H1 (cell line): ENCODE data around the gene PPARA.

ENCODE experiments used
- BACH1 ChIP-seq: IDR thresholded peaks from 2 replicates; pipeline ENCODE4 v1.6.1; 2012; ENCODE audit warnings: low read length, improper control_type of control experiment
- CTCF ChIP-seq, 3 experiments: IDR thresholded peaks; 1 replicate in 2 of 3; 2 replicates in 1 of 3; pipeline versions ENCODE4 v1.5.1 to v1.6.1; 2011; ENCODE audit warnings: low read length in 3 of 3, mild to moderate bottlenecking in 3 of 3, inconsistent platforms in 2 of 3, low read depth in 1 of 3, moderate library complexity in 1 of 3; ENCODE audit not compliant: insufficient read depth in 1 of 3; ENCODE audit errors: control extremely low read depth in 1 of 3
- EP300 ChIP-seq, 2 experiments: IDR thresholded peaks; 1 replicate in 1 of 2; 2 replicates in 1 of 2; pipeline ENCODE4 v1.6.1; 2011 to 2012; ENCODE audit warnings: low read depth in 2 of 2, low read length in 2 of 2, mild to moderate bottlenecking in 2 of 2, borderline replicate concordance in 1 of 2, inconsistent platforms in 1 of 2, moderate library complexity in 1 of 2
- EZH2 ChIP-seq: fragments of 200-600 bp; sonication (generic); IDR thresholded peaks from 2 replicates; pipeline ENCODE4 v1.7.1; 2012; ENCODE audit warnings: low read depth, mild to moderate bottlenecking, moderate library complexity, low read length, inconsistent platforms; ENCODE audit not compliant: severe bottlenecking
- POLR2A ChIP-seq, 2 experiments: IDR thresholded peaks; 1 replicate in 1 of 2; 2 replicates in 1 of 2; pipeline ENCODE4 v1.6.1; 2011; ENCODE audit warnings: low read depth in 2 of 2, low read length in 2 of 2, mild to moderate bottlenecking in 2 of 2; ENCODE audit errors: control extremely low read depth in 1 of 2
- RAD21 ChIP-seq, 2 experiments: IDR thresholded peaks in 1 of 2; conservative IDR thresholded peaks in 1 of 2; 2 replicates each; pipeline ENCODE4 v1.6.1; 2011; ENCODE audit warnings: low read depth in 2 of 2, low read length in 2 of 2, improper control_type of control experiment in 1 of 2, inconsistent platforms in 1 of 2, mild to moderate bottlenecking in 1 of 2, moderate library complexity in 1 of 2
- RFX5 ChIP-seq: IDR thresholded peaks from 2 replicates; pipeline ENCODE4 v1.6.1; 2011; ENCODE audit warnings: low read depth, low read length, improper control_type of control experiment, borderline replicate concordance
- RNF2 ChIP-seq: fragments of 200-900, 300-1000 bp; sonication (generic); IDR thresholded peaks from 2 replicates; pipeline ENCODE4 v1.7.1; 2016; ENCODE audit warnings: borderline replicate concordance, low read depth, mild to moderate bottlenecking, antibody characterized with exemption, low read length; ENCODE audit not compliant: poor library complexity, severe bottlenecking; ENCODE audit errors: missing control alignments
- SP1 ChIP-seq: IDR thresholded peaks from 2 replicates; pipeline ENCODE4 v1.6.1; 2011; ENCODE audit warnings: low read depth, low read length
- TBP ChIP-seq: IDR thresholded peaks from 2 replicates; pipeline ENCODE4 v1.6.1; 2011; ENCODE audit warnings: low read depth, low read length, improper control_type of control experiment
- TCF12 ChIP-seq: IDR thresholded peaks from 2 replicates; pipeline ENCODE4 v1.6.1; 2011; ENCODE audit warnings: low read depth, mild to moderate bottlenecking, low read length
- USF2 ChIP-seq: IDR thresholded peaks from 2 replicates; pipeline ENCODE4 v1.6.1; 2011; ENCODE audit warnings: low read length, improper control_type of control experiment
- YY1 ChIP-seq: IDR thresholded peaks from 2 replicates; pipeline ENCODE4 v1.6.1; 2011; ENCODE audit warnings: low read depth, mild to moderate bottlenecking, low read length
- TF ChIP-seq, protein P1 (sequence below): IDR thresholded peaks from 2 replicates; pipeline ENCODE4 v1.6.1; 2012; ENCODE audit warnings: inconsistent platforms

DNA sequence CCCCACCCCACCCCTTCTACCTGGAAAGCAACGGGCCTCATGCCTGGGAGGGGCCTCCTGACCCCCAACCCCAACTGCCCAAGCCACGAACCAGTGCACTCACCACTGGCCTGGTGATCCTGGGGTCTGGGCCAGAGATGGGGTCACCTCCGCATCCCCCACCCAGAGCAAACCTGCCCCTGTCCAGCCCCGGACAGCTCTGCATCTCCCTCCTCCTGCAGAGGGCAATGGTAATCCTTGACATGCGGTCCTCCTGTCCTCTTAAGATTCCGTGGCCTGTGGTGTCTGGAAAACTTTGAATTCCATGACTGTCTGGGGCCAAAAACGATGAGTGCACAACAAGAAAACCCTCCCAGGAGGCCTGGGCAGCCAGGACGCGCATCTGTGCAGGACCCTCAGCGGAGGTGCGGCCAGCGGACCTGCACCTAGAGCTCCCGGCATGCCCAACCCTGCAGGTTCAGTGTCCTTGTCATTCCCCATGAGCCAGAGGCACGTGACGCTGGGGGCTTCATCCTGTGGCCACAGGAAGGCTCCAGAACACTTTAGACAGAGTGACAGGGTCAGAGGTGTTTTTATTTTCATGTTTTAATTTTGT, 16.1 kb upstream of the PPARA start:
- no peak for TF ChIP-seq TCF12
- no peak for TF ChIP-seq USF2
- TF ChIP-seq SP1: no peak
- no peak for TF ChIP-seq CTCF (IDR thresholded peaks at IDR 0.05; ENCODE audit: control extremely low read depth in 1 of 3, insufficient read depth in 1 of 3, low read depth in 1 of 3, low read length in 3 of 3)
- no peak for TF ChIP-seq POLR2A (IDR thresholded peaks at IDR 0.05; ENCODE audit: control extremely low read depth in 1 of 2, low read depth in 2 of 2, low read length in 2 of 2)
- TF ChIP-seq, protein P1, sequence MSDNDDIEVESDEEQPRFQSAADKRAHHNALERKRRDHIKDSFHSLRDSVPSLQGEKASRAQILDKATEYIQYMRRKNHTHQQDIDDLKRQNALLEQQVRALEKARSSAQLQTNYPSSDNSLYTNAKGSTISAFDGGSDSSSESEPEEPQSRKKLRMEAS: no peak
- TF ChIP-seq TBP: no peak
- no peak for TF ChIP-seq RFX5
- no peak for TF ChIP-seq RNF2
- TF ChIP-seq EP300 (IDR thresholded peaks at IDR 0.05; ENCODE audit: borderline replicate concordance in 1 of 2, low read depth in 2 of 2, low read length in 2 of 2): no peak
- no peak for TF ChIP-seq YY1
- no peak for TF ChIP-seq EZH2
- TF ChIP-seq BACH1: no peak
- TF ChIP-seq RAD21 (IDR thresholded peaks at IDR 0.05 in 1 of 2, conservative IDR thresholded peaks at IDR 0.05 in 1 of 2; ENCODE audit: low read depth in 2 of 2, low read length in 2 of 2): no peak
